ENCODE results near the gene KCNJ18. TPM values are rescaled to one million over a fixed set of nuclear protein-coding genes. Genes with fewer than 3 reads are reported as not detected.
"Not testable (repeated sequence)": the region's sequence is repeated elsewhere in the genome, so short reads cannot be mapped to it uniquely, and the experiment has no call there.

The KCNJ18 gene
- not detected in 3 replicates for total RNA-seq
- long read RNA-seq, result 0 reads

DNA sequence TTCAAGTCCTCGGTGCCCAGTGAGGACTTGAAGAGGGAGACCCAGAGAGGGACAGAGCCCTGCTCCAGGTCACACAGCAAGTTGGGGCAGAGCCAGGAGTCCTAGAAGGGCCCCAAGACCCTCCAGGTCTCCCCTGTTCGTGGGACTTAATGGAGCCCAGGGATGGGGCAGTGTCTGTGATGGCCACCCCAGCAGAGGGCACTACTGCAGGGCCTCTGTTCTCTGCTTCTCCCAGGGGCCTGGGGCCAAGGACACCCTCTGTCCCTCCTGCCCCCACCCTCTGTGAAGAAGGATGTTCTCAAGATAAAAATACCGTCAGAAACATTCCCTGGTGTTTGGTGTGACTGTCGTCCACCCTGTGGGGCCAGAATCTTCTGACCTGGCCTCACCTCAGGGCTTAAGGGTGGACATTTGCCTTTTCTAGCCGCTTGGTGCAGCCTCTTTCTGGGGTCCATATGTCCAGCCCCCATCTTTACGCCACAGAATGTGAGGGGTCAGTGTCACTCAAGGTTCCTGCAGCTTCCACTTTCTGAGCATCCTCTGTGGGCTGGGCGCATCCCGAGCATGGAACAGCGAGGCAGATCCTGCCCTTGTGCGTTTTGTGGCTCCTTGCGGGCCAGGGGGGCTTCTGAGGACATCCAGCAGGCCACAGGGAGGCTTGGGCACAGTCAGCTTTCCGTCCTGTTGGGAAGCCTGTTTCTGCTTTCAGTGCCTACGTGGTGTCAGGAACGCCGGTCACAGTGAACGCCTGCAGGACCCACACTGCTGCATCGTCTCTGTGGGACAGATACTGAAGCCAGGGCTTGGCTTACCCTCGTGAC, at the start of gene KCNJ18:
KCNJ18 (plus strand) TSS at position 641 of the 821 bp plus-strand sequence. CDS start 10,264 bp downstream, outside the sequence.
- H3K27me3 Mint-ChIP-seq (ENCODE audit: low read depth); H3K4me1 Mint-ChIP-seq (ENCODE audit: low read depth); H3K27ac Mint-ChIP-seq (ENCODE audit: unreplicated experiment); H3K36me3 Mint-ChIP-seq (ENCODE audit: low read depth); H3K4me3 Mint-ChIP-seq (ENCODE audit: unreplicated experiment): not testable (repeated sequence)
- peak; percentile 39 for DNase-seq (ENCODE audit: low spot score)
- peaks cover 35% of the 10 kb centered on the region for H3K9me3 Mint-ChIP-seq (ENCODE audit: low read depth)

DNA sequence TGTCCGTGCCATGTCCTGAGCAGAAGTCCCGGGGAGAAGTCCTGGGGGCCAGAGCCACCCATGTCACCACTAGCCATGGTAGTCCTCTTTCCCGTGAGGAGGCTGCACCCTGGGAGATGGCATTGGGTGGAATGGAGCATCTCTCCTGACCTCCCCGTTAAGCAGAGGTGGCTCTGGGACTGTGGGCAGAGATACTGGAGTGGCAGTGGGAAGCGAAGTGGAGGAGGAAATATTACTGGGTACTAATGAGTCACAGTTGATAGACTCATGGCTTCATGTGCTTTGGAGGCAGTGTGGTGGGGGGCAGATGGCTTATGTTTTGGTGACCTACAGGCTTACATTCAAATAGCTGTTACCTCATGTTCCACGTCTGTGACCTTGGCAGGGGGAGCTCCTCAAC, 44.2 kb upstream of the KCNJ18 start:
- not testable (repeated sequence) for H3K4me3 Mint-ChIP-seq (ENCODE audit: unreplicated experiment); H3K27me3 Mint-ChIP-seq (ENCODE audit: low read depth); H3K4me1 Mint-ChIP-seq (ENCODE audit: low read depth); DNase-seq (ENCODE audit: low spot score); H3K27ac Mint-ChIP-seq (ENCODE audit: unreplicated experiment); H3K36me3 Mint-ChIP-seq (ENCODE audit: low read depth)
- peaks cover 20% of the 10 kb centered on the region for H3K9me3 Mint-ChIP-seq (ENCODE audit: low read depth)

DNA sequence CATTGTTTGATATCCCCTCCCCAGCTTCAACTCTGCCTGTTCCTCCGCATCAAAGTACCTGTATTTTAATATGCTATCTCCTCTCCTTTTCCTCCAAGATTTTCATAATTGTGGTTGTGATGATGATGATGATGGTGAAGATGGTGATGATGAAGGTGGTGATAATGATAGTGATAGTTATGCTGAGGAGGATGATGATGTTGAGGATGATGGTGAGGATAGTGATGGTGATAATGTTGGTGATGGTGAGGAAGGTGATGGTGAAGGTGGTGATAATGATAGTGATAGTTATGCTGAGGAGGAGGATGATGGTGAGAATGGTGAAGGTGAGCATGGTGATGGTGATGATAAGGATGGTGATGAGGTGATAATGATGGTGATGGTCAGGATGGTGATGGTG, 42.3 kb upstream of the KCNJ18 start:
- not testable (repeated sequence) for DNase-seq (ENCODE audit: low spot score); H3K4me3 Mint-ChIP-seq (ENCODE audit: unreplicated experiment); H3K36me3 Mint-ChIP-seq (ENCODE audit: low read depth); H3K27me3 Mint-ChIP-seq (ENCODE audit: low read depth); H3K27ac Mint-ChIP-seq (ENCODE audit: unreplicated experiment); H3K4me1 Mint-ChIP-seq (ENCODE audit: low read depth)
- peaks cover 20% of the 10 kb centered on the region for H3K9me3 Mint-ChIP-seq (ENCODE audit: low read depth)

DNA sequence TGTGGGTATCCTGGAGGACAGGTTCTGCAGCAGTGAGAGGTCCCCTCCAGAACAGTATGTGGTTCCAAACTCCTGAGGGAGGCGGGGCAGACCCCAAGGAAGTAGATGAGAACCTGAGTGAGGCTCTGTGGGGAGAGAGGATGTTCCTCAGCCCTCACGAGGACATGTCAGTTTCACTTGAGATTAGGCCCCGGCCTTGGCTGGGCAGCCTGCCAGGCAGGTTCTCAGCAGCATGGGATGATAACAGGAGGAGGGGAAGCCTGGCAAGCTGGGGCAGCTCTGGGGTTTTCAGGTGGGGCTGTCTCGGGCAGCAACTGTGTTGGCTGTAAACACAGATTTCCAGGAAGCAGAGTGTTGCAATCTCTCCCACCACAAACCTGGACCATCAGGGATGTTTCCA, 40.3 kb upstream of the KCNJ18 start:
- H3K27me3 Mint-ChIP-seq (ENCODE audit: low read depth); H3K36me3 Mint-ChIP-seq (ENCODE audit: low read depth); H3K4me3 Mint-ChIP-seq (ENCODE audit: unreplicated experiment); H3K27ac Mint-ChIP-seq (ENCODE audit: unreplicated experiment); DNase-seq (ENCODE audit: low spot score); H3K4me1 Mint-ChIP-seq (ENCODE audit: low read depth): not testable (repeated sequence)
- H3K9me3 Mint-ChIP-seq (ENCODE audit: low read depth), result peaks cover 24% of the 10 kb centered on the region

DNA sequence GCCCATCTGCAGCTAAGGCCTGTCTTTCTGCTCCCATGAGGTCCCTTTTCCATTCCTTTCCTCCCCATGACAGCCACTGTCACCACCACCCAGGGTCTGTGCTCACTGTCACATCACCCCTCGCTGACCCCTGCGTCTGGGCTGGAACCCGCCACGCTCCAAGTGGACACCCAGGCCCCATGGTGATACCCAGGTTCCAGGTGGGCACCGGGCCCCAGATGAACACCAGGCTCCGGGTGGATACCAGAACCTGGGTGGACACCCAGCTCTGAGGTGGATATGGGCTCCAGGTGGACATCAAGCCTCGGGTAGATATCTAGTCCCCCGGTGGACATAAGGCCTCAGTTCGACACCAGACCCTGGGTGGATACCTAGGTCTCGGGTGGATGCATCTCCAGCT, 39.1 kb upstream of the KCNJ18 start:
- H3K4me3 Mint-ChIP-seq (ENCODE audit: unreplicated experiment); DNase-seq (ENCODE audit: low spot score); H3K36me3 Mint-ChIP-seq (ENCODE audit: low read depth); H3K27ac Mint-ChIP-seq (ENCODE audit: unreplicated experiment); H3K4me1 Mint-ChIP-seq (ENCODE audit: low read depth); H3K27me3 Mint-ChIP-seq (ENCODE audit: low read depth): not testable (repeated sequence)
- peaks cover 24% of the 10 kb centered on the region for H3K9me3 Mint-ChIP-seq (ENCODE audit: low read depth)

DNA sequence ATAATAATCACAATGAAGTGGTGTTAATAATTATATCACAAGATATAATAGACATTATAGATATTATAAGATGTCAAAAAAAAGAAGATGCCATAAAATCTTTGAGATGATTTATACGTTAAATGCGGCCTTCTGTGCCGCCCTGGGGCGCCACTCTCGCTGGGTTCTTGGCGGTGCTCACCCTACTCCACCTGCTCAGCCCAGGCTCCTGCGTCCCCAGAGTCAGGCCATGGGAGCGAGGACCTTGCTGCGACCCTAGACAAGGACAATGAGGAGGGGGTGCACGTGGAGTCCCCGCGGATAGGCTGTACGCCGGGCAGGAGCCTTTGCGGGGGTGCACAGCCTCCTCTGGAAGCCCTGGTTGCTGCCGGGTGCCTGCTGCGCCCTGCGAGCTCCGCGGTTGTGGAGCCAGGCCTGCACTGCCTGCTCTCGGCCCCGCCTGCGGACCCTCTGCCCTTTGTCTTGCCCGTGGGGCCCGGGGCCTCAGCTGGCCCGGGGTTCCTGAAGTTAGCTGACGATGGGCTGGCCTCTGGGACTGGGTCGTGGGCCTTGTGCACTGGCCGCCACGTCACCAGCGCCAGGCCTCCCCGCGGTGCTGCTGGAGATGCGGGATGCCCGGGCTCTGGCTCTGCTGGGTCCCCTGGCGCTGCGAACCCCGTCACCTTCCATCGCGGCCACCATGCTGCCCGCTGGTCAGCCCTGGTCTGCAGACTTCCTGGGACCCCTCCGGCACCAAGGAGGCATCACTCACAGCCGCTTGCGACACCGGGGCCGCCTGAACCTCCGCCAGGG, 35.6 kb upstream of the KCNJ18 start:
- not testable (repeated sequence) for H3K36me3 Mint-ChIP-seq (ENCODE audit: low read depth)
- peaks cover 16% of the 10 kb centered on the region for H3K9me3 Mint-ChIP-seq (ENCODE audit: low read depth)

DNA sequence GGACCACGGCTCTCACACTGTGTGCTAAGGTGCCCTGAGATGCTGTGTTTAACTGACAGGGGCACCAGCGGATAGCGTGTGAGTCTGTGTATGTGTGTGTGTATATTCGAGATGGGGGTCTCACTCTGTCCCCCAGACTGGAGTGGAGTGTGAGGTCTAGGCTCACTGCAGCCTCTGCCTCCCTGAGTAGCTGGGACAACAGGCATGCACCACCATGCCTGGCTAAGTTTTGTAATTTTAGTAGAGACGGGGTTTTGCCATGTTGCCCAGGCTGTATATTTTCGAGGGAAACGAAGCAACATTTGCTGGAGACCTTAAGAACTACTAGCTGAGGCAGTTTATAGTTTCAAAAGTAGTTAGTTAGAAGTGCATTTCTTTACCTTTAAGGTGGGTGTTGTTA, 32.7 kb upstream of the KCNJ18 start:
- H3K27ac Mint-ChIP-seq (ENCODE audit: unreplicated experiment); DNase-seq (ENCODE audit: low spot score); H3K27me3 Mint-ChIP-seq (ENCODE audit: low read depth); H3K36me3 Mint-ChIP-seq (ENCODE audit: low read depth); H3K4me1 Mint-ChIP-seq (ENCODE audit: low read depth); H3K4me3 Mint-ChIP-seq (ENCODE audit: unreplicated experiment): not testable (repeated sequence)
- H3K9me3 Mint-ChIP-seq (ENCODE audit: low read depth), result peaks cover 25% of the 10 kb centered on the region

More for the DNA sequence above, 35.6 kb upstream of the KCNJ18 start:
- not testable (repeated sequence) for H3K27ac Mint-ChIP-seq (ENCODE audit: unreplicated experiment); H3K4me3 Mint-ChIP-seq (ENCODE audit: unreplicated experiment); H3K4me1 Mint-ChIP-seq (ENCODE audit: low read depth); DNase-seq (ENCODE audit: low spot score); H3K27me3 Mint-ChIP-seq (ENCODE audit: low read depth)

DNA sequence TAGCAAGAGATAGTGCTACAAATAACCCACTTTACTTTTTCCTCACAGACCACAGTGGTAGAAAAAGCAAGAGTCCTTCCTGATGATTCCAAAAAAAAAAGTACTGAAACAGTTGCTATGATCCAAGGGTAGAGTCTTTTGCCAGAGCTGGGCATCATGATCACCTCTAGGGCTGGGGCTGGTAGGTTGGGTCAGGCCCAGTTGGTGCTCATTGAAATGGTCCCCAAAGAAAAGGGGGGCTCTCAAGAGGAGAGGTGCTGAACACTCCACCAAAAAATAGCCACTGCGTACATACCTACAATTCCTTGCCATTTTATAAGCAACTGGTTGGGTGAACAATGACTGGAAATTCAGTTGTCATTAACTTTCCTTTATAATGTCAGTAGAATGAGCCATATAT, 30.9 kb upstream of the KCNJ18 start:
- H3K36me3 Mint-ChIP-seq (ENCODE audit: low read depth); H3K4me1 Mint-ChIP-seq (ENCODE audit: low read depth); DNase-seq (ENCODE audit: low spot score); H3K27ac Mint-ChIP-seq (ENCODE audit: unreplicated experiment); H3K27me3 Mint-ChIP-seq (ENCODE audit: low read depth); H3K4me3 Mint-ChIP-seq (ENCODE audit: unreplicated experiment): not testable (repeated sequence)
- peaks cover 32% of the 10 kb centered on the region for H3K9me3 Mint-ChIP-seq (ENCODE audit: low read depth)

DNA sequence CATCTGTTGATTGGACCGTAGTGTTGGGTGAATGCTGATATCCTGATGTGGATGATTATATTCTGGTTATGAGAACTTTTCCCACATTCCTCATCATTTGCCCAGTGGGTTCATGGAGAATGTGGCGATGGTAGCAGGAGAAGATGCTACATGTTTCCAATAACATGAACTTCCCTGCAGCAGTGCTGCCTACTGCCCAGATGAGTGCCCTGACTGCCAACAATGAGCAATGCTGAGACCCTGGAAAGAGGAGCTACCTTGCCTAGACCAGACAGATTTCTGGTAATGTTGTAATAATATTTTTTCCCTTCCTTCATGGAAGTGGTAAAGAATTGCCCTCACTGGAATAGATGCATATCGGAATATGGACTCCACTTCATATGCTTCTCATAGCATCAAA, 29.2 kb upstream of the KCNJ18 start:
- DNase-seq (ENCODE audit: low spot score), result not testable (repeated sequence)

DNA sequence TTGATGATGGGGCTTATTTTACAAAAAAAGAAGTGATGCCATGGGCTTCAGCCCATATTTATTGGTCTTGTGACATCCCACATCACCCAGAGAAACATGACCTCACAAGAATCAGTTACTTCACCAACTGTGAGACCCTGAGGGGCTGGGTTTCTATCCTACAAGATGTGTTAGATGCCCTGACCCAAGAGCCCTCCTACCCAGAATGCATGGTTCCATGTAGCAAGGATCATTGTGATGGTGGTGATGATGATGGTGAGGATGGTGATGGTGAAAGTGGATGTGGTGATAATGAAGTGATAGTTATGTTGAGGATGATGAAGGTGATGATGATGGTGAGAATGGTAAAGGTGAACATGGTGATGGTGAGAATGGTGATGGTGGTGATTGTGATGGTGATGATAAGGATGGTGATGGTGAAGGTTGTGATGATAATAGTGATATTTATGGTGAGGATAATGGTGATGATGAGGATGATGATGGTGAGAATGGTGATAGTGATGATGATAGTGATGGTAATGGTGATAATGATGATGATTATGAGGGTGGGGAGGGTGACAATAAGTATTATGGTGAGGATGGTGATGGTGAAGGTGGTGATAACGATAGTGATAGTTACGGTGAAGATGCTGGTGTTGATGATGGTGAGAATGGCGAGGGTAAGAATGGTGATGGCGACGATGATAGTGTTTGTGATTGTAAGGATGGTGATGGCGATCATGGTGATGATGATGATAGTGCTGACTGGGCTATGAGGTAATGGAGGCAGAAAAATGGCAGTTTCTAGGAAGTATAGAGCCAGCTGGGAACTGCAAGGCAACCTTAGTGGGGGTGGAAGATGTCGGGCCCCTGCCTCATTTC, 28.5 kb upstream of the KCNJ18 start:
- not testable (repeated sequence) for H3K4me3 Mint-ChIP-seq (ENCODE audit: unreplicated experiment); H3K27me3 Mint-ChIP-seq (ENCODE audit: low read depth); H3K27ac Mint-ChIP-seq (ENCODE audit: unreplicated experiment); H3K36me3 Mint-ChIP-seq (ENCODE audit: low read depth); DNase-seq (ENCODE audit: low spot score); H3K4me1 Mint-ChIP-seq (ENCODE audit: low read depth)
- H3K9me3 Mint-ChIP-seq (ENCODE audit: low read depth), result peaks cover 41% of the 10 kb centered on the region

More for the DNA sequence above, 29.2 kb upstream of the KCNJ18 start:
- H3K27me3 Mint-ChIP-seq (ENCODE audit: low read depth); H3K4me3 Mint-ChIP-seq (ENCODE audit: unreplicated experiment); H3K36me3 Mint-ChIP-seq (ENCODE audit: low read depth); H3K27ac Mint-ChIP-seq (ENCODE audit: unreplicated experiment); H3K4me1 Mint-ChIP-seq (ENCODE audit: low read depth): not testable (repeated sequence)
- peaks cover 41% of the 10 kb centered on the region for H3K9me3 Mint-ChIP-seq (ENCODE audit: low read depth)

DNA sequence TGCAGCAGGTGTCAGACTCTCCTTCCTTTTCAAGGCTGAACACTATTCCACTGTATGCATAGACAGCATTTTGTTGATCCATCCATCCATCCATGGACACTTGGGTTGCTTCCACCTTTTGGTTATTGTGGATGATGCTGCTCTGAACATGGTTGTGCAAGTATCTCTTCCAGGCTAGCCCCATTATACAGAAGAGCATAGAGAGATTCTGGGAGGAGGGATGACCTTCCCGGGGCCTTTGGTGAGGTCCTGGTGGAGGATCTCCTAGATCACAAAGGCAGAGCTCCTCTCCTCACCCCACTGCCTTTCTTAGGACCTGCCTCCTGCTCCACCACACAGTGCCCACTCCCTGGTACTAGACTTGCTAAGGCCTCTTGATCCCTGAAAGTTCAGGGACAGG, 27.2 kb upstream of the KCNJ18 start:
- not testable (repeated sequence) for H3K27me3 Mint-ChIP-seq (ENCODE audit: low read depth); DNase-seq (ENCODE audit: low spot score); H3K27ac Mint-ChIP-seq (ENCODE audit: unreplicated experiment); H3K4me1 Mint-ChIP-seq (ENCODE audit: low read depth); H3K36me3 Mint-ChIP-seq (ENCODE audit: low read depth); H3K4me3 Mint-ChIP-seq (ENCODE audit: unreplicated experiment)
- H3K9me3 Mint-ChIP-seq (ENCODE audit: low read depth), result peaks cover 45% of the 10 kb centered on the region

DNA sequence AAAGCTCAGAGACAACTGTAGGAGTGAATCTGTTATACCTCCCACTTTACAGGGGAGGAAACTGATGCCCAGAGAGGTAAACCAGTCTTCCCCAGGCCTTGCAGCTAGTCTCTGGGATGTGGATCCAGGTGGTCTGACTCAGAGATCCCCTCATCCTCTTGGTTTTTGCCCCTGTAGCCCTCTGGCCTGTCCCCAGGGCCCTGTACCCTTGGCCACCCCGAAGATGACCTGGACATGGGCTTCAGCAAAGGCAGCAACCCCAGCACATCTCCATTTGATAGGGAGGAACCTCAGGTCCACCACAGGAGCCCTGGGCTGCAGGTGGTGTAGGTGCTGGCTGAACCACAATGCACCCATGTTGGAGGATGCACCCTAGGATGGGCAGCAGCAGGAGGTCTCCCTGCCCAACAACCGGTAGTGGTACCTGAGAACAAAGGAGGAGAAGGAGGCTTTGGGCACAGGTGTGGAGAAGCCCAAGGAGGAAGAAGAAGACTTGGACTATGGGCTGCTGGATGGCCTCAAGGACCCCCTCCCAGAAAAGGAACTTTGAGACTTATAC, 26.3 kb upstream of the KCNJ18 start:
- H3K4me1 Mint-ChIP-seq (ENCODE audit: low read depth); H3K4me3 Mint-ChIP-seq (ENCODE audit: unreplicated experiment); H3K36me3 Mint-ChIP-seq (ENCODE audit: low read depth); H3K27me3 Mint-ChIP-seq (ENCODE audit: low read depth); DNase-seq (ENCODE audit: low spot score); H3K27ac Mint-ChIP-seq (ENCODE audit: unreplicated experiment): not testable (repeated sequence)
- H3K9me3 Mint-ChIP-seq (ENCODE audit: low read depth), result peaks cover 50% of the 10 kb centered on the region

Data from chondrocyte (in vitro differentiated cells).